HCT116 (cell line): ENCODE data around the gene MEFV. TPM values are rescaled to one million over a fixed set of nuclear protein-coding genes. Genes with fewer than 3 reads are reported as not detected.

Source experiments
- ATAC-seq: fragments of 200-7000 bp; cut with Tn5 transposase; 2 replicates; pipeline ENCODE4 v1.9.1; 2020; ENCODE audit warnings: mild to moderate bottlenecking, moderate library complexity
- BruUV-seq: library from RNA; stranded (reverse); fragments of 400-500 nt; replicated peaks from 2 replicates; lab custom pipeline; 2021; lab: Mats Ljungman, UMichigan
- CTCF ChIA-PET: fragments of 300-600 bp; sonication (Branson Sonifier 250); formaldehyde crosslinking; loops from one replicate; lab custom pipeline; 2021; ENCODE audit warnings: antibody characterized with exemption; lab: Charles Lee
- POLR2A ChIA-PET: fragments of 300-600, 350-600 bp; sonication (Branson Sonifier 250); formaldehyde crosslinking; loops from one replicate; lab custom pipeline; 2021; ENCODE audit warnings: antibody characterized with exemption; lab: Charles Lee
- RAD21 ChIA-PET, 2 experiments: fragments of 300-600 bp; sonication (Branson Sonifier 250); formaldehyde crosslinking; loops; one replicate each; lab custom pipeline; 2023; ENCODE audit warnings: low total read pairs in 2 of 2; ENCODE audit not compliant: uncharacterized antibody in 2 of 2, unreplicated experiment in 2 of 2, low non-redundant PET in 1 of 2; lab: Charles Lee
- DNase-seq: peaks from one replicate; pipeline ENCODE4 v3.0.0-alpha.2; 2010; ENCODE audit warnings: low read depth, low spot score
- H2AFZ ChIP-seq: fragments of 200-600 bp; shearing (Covaris generic), sonication (generic); 2 replicates; pipeline ENCODE4 v1.6.1; 2017; ENCODE audit warnings: low read depth, mixed run types, mixed read lengths, antibody characterized with exemption, low read length; ENCODE audit not compliant: poor library complexity, severe bottlenecking
- H3K27ac ChIP-seq: 2 replicates; pipeline ENCODE4 v1.5.1; 2012; ENCODE audit warnings: low read depth, low read length
- H3K27me3 ChIP-seq: fragments of 200-600 bp; sonication (generic); 2 replicates; pipeline ENCODE4 v1.6.1; 2016; ENCODE audit warnings: mixed run types, low read length, mixed read lengths; ENCODE audit not compliant: insufficient read depth
- H3K36me3 ChIP-seq, 2 experiments: fragments of 200-500 bp in 1 of 2; fragments of 200-600 bp in 1 of 2; sonication (Bioruptor generic) in 1 of 2; sonication (generic) in 1 of 2; 2 replicates each; pipeline versions ENCODE4 v1.5.1 to v1.6.1; 2014 to 2016; ENCODE audit warnings: low read length in 2 of 2, inconsistent platforms in 1 of 2, mixed read lengths in 1 of 2, mixed run types in 1 of 2; ENCODE audit not compliant: insufficient read depth in 2 of 2, control insufficient read depth in 1 of 2
- H3K4me1 ChIP-seq, 2 experiments: fragments of 200-600 bp in 1 of 2; sonication (generic) in 1 of 2; 2 replicates each; pipeline versions ENCODE4 v1.5.1 to v1.6.1; 2012 to 2017; ENCODE audit warnings: low read length in 2 of 2, inconsistent platforms in 1 of 2, mild to moderate bottlenecking in 1 of 2, mixed read lengths in 1 of 2, mixed run types in 1 of 2, moderate library complexity in 1 of 2; ENCODE audit not compliant: insufficient read depth in 2 of 2, control insufficient read depth in 1 of 2
- H3K4me2 ChIP-seq: fragments of 200-600 bp; sonication (generic); 2 replicates; pipeline ENCODE4 v1.6.1; 2017; ENCODE audit warnings: mixed run types, low read length, mixed read lengths
- H3K4me3 ChIP-seq, 2 experiments: fragments of 200-600 bp in 1 of 2; sonication (generic) in 1 of 2; replicated peaks in 1 of 2; 2 replicates each; pipeline ENCODE4 v1.5.1; 2011 to 2016; ENCODE audit warnings: low read length in 2 of 2, control low read depth in 1 of 2, low read depth in 1 of 2, mild to moderate bottlenecking in 1 of 2, mixed read lengths in 1 of 2, mixed run types in 1 of 2
- H3K79me2 ChIP-seq: fragments of 200-600 bp; sonication (generic); 2 replicates; pipeline ENCODE4 v1.6.1; 2017; ENCODE audit warnings: mild to moderate bottlenecking, mixed run types, low read length, moderate library complexity, mixed read lengths; ENCODE audit not compliant: insufficient read depth
- H3K9ac ChIP-seq: fragments of 200-600 bp; sonication (generic); 2 replicates; pipeline ENCODE4 v1.6.1; 2016; ENCODE audit warnings: low read length, mixed read lengths
- H3K9me2 ChIP-seq: fragments of 200-600 bp; sonication (generic), shearing (Covaris generic); 2 replicates; pipeline ENCODE4 v1.6.1; 2017; ENCODE audit warnings: mixed run types, mild to moderate bottlenecking, moderate library complexity; ENCODE audit not compliant: insufficient read depth
- H3K9me3 ChIP-seq, 2 experiments: fragments of 200-500 bp in 1 of 2; fragments of 200-600 bp in 1 of 2; sonication (Bioruptor generic) in 1 of 2; sonication (generic) in 1 of 2; 2 replicates each; pipeline ENCODE4 v1.6.1; 2014 to 2017; ENCODE audit warnings: low read length in 2 of 2, mixed read lengths in 2 of 2, inconsistent platforms in 1 of 2, low read depth in 1 of 2, mild to moderate bottlenecking in 1 of 2, mixed run types in 1 of 2, moderate library complexity in 1 of 2; ENCODE audit not compliant: control insufficient read depth in 1 of 2, insufficient read depth in 1 of 2
- H4K20me1 ChIP-seq: fragments of 200-600 bp; sonication (generic), shearing (Covaris generic); 2 replicates; pipeline ENCODE4 v1.6.1; 2017; ENCODE audit warnings: mixed run types, mild to moderate bottlenecking, moderate library complexity; ENCODE audit not compliant: insufficient read depth
- EGR1 ChIP-seq: IDR thresholded peaks from 2 replicates; pipeline ENCODE4 v1.6.1; 2012; ENCODE audit warnings: low read depth
- ELF1 ChIP-seq: IDR thresholded peaks from 2 replicates; pipeline ENCODE4 v1.6.1; 2012; ENCODE audit warnings: low read depth, borderline replicate concordance
- JUND ChIP-seq: IDR thresholded peaks from 2 replicates; pipeline ENCODE4 v1.6.1; 2012
- POLR2A ChIP-seq: IDR thresholded peaks from 2 replicates; pipeline ENCODE4 v1.7.0; 2011; ENCODE audit warnings: borderline replicate concordance; ENCODE audit not compliant: insufficient read depth, insufficient read length; ENCODE audit errors: extremely low read depth
- POLR2AphosphoS5 ChIP-seq: IDR thresholded peaks from 2 replicates; pipeline ENCODE4 v1.6.1; 2011; ENCODE audit warnings: mild to moderate bottlenecking, low read depth, low read length, moderate library complexity
- RAD21 ChIP-seq: IDR thresholded peaks from 2 replicates; pipeline ENCODE4 v1.6.1; 2012; ENCODE audit warnings: low read depth, mild to moderate bottlenecking
- SIN3A ChIP-seq: IDR thresholded peaks from 2 replicates; pipeline ENCODE4 v1.6.1; 2012; ENCODE audit warnings: low read depth
- SP1 ChIP-seq: IDR thresholded peaks from 2 replicates; pipeline ENCODE4 v1.6.1; 2012; ENCODE audit warnings: low read depth
- SRF ChIP-seq: IDR thresholded peaks from 2 replicates; pipeline ENCODE4 v1.6.1; 2012; ENCODE audit warnings: low read depth
- TCF7L2 ChIP-seq: IDR thresholded peaks from 2 replicates; pipeline ENCODE4 v1.7.0; 2011; ENCODE audit warnings: borderline replicate concordance, inconsistent platforms; ENCODE audit not compliant: insufficient read depth, insufficient read length; ENCODE audit errors: extremely low read depth
- ZFX ChIP-seq: fragments of 450-650 bp; IDR thresholded peaks from 2 replicates; pipeline ENCODE4 v1.6.1; 2017
- ZNF274 ChIP-seq: fragments of 200-500 bp; sonication (Bioruptor generic); IDR thresholded peaks from 2 replicates; pipeline ENCODE4 v1.6.1; 2014; ENCODE audit warnings: mild to moderate bottlenecking, low read depth, low read length, inconsistent platforms
- intact Hi-C: fragments of 100-400 bp; cut with micrococcal nuclease; formaldehyde crosslinking; loops from 2 replicates; pipeline ENCODE4 v1.10.0; 2022
- total RNA-seq: library from RNA; stranded (reverse); gene quantifications from one replicate; pipeline ENCODE4 v1.2.1, GENCODE V29; 2021; ENCODE audit not compliant: unreplicated experiment
- TF ChIP-seq, protein P1 (sequence below): IDR thresholded peaks from 2 replicates; pipeline ENCODE4 v1.6.1; 2012
- TF ChIP-seq, protein P2 (sequence below): IDR thresholded peaks from 2 replicates; pipeline ENCODE4 v1.6.1; 2011; ENCODE audit warnings: mild to moderate bottlenecking, low read length, moderate library complexity; ENCODE audit not compliant: insufficient replicate concordance; ENCODE audit errors: extremely low read depth
- TF ChIP-seq, protein P3 (sequence below), 3 experiments: fragments of 200-600 bp in 1 of 3; sonication (generic) in 1 of 3; IDR thresholded peaks in 2 of 3; conservative IDR thresholded peaks in 1 of 3; 2 replicates each; pipeline ENCODE4 v1.5.1; 2012 to 2017; ENCODE audit warnings: low read depth in 2 of 3, low read length in 2 of 3, antibody characterized with exemption in 1 of 3, borderline replicate concordance in 1 of 3, control low read depth in 1 of 3, mild to moderate bottlenecking in 1 of 3, mixed read lengths in 1 of 3, mixed run types in 1 of 3, moderate library complexity in 1 of 3; ENCODE audit not compliant: insufficient read depth in 1 of 3

Gene MEFV
- total RNA-seq, 1 experiment from 2014 or later: 0.15 TPM

DNA sequence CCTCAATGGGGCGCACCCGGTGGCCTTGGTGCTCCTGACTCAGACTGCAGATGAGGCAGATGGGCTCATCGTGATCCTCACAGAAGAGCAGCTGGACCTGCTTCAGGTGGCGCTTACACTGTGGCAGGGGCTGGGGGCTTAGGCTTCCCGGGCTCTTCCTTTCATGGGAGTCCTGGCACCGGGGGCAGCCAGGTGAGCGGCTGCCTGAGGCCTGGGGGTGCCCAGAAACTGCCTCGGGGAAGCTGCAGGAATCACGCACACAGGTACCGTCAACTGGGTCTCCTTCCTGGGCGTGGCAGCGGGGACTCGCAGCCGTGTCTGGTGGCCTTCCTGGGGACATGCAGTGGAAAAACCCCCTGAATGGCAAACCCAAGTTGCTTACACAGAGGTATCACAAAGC is 7.0 kb downstream of the MEFV start:
- no peak for DNase-seq
- Histone ChIP-seq H3K9me2 (no peaks in the 10 kb centered on the region), H3K36me3 (no peaks in the 10 kb centered on the region), H3K27ac (no peak overlapping the region), H3K4me2 (no peak overlapping the region), H3K9ac (no peak overlapping the region), H3K79me2 (no peaks in the 10 kb centered on the region), H4K20me1 (no peaks in the 10 kb centered on the region), H3K27me3 (no peaks in the 10 kb centered on the region), H3K4me3 (no peak overlapping the region)
- RAD21 ChIA-PET: no interaction called here
- CTCF ChIA-PET: no interaction called here
- intact Hi-C loops: no loop called here
- TF ChIP-seq, protein P1, sequence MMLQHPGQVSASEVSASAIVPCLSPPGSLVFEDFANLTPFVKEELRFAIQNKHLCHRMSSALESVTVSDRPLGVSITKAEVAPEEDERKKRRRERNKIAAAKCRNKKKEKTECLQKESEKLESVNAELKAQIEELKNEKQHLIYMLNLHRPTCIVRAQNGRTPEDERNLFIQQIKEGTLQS: no peak
- TF ChIP-seq ZFX: no peak
- no peak for TF ChIP-seq SRF
- TF ChIP-seq ELF1: no peak
- TF ChIP-seq, all 23 proteins: peak for 0
- Histone ChIP-seq H3K9me3 (peaks cover 0 to under 1% of the 10 kb centered on the region in 2 experiments; a peak in 1 of 4 replicates), H2AFZ (no peak overlapping the region), H3K4me1 (no peaks in the 10 kb centered on the region)
- no TSS peak for BruUV-seq
- POLR2A ChIA-PET: no interaction called here
- no peak for ATAC-seq

DNA sequence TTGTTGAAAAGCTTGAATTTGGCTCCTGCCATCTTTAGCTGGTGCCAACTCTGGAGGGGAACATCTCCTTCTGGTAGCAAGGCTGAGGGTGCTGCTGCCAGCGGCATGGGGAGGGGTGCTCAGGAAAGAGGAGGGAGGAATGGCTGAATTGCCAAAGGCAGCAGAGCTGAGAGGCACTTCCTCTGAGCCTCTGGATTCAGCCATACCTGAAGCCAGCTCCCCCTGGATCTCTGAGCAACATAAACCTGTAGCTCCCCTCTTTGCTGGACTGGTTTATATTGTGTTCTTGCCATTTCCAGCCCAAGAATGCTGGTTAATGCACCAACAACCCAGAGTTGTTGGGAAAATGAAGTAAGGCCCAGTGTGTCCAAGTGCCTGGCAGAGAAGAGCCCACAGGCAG is 7.4 kb downstream of the MEFV start:
- Histone ChIP-seq H3K9me2 (no peaks in the 10 kb centered on the region), H3K9ac (no peak overlapping the region), H2AFZ (no peak overlapping the region), H3K79me2 (no peaks in the 10 kb centered on the region), H3K36me3 (no peaks in the 10 kb centered on the region), H3K27ac (no peak overlapping the region), H3K4me1 (0 out of 4 replicates have a peak, but pooled peaks cover 0 to under 1% of the 10 kb centered on the region in 2 experiments), H3K4me2 (no peak overlapping the region), H4K20me1 (no peaks in the 10 kb centered on the region), H3K9me3 (peaks cover under 1 to 3% of the 10 kb centered on the region in 2 experiments; a peak in 2 of 4 replicates), H3K27me3 (no peaks in the 10 kb centered on the region), H3K4me3 (no peak overlapping the region)
- TF ChIP-seq EGR1: no peak
- TF ChIP-seq POLR2AphosphoS5: no peak
- TF ChIP-seq, protein P2, sequence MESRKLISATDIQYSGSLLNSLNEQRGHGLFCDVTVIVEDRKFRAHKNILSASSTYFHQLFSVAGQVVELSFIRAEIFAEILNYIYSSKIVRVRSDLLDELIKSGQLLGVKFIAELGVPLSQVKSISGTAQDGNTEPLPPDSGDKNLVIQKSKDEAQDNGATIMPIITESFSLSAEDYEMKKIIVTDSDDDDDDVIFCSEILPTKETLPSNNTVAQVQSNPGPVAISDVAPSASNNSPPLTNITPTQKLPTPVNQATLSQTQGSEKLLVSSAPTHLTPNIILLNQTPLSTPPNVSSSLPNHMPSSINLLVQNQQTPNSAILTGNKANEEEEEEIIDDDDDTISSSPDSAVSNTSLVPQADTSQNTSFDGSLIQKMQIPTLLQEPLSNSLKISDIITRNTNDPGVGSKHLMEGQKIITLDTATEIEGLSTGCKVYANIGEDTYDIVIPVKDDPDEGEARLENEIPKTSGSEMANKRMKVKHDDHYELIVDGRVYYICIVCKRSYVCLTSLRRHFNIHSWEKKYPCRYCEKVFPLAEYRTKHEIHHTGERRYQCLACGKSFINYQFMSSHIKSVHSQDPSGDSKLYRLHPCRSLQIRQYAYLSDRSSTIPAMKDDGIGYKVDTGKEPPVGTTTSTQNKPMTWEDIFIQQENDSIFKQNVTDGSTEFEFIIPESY: no peak
- no peak for TF ChIP-seq SP1
- TF ChIP-seq ZNF274: no peak
- no peak for TF ChIP-seq SRF
- no peak for TF ChIP-seq ELF1
- TF ChIP-seq, protein P1: no peak
- TF ChIP-seq, protein P3, sequence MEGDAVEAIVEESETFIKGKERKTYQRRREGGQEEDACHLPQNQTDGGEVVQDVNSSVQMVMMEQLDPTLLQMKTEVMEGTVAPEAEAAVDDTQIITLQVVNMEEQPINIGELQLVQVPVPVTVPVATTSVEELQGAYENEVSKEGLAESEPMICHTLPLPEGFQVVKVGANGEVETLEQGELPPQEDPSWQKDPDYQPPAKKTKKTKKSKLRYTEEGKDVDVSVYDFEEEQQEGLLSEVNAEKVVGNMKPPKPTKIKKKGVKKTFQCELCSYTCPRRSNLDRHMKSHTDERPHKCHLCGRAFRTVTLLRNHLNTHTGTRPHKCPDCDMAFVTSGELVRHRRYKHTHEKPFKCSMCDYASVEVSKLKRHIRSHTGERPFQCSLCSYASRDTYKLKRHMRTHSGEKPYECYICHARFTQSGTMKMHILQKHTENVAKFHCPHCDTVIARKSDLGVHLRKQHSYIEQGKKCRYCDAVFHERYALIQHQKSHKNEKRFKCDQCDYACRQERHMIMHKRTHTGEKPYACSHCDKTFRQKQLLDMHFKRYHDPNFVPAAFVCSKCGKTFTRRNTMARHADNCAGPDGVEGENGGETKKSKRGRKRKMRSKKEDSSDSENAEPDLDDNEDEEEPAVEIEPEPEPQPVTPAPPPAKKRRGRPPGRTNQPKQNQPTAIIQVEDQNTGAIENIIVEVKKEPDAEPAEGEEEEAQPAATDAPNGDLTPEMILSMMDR (IDR thresholded peaks at IDR 0.05 in 2 of 3, conservative IDR thresholded peaks at IDR 0.05 in 1 of 3; ENCODE audit: borderline replicate concordance in 1 of 3, insufficient read depth in 1 of 3, low read depth in 2 of 3, low read length in 2 of 3): no peak
- no peak for TF ChIP-seq JUND
- TF ChIP-seq RAD21: no peak
- TF ChIP-seq ZFX: no peak
- TF ChIP-seq SIN3A: no peak
- TF ChIP-seq TCF7L2: no peak
- TF ChIP-seq POLR2A: no peak
- ATAC-seq (no peak), DNase-seq (no peak)
- POLR2A ChIA-PET: no interaction called here
- RAD21 ChIA-PET: no interaction called here
- intact Hi-C loops: no loop called here
- CTCF ChIA-PET: no interaction called here
- BruUV-seq: no TSS peak
